ENCODE measurements around the gene SURF2.
"Not testable (repeated sequence)": the region's sequence is repeated elsewhere in the genome, so short reads cannot be mapped to it uniquely, and the experiment has no call there.

The SURF2 gene

DNA sequence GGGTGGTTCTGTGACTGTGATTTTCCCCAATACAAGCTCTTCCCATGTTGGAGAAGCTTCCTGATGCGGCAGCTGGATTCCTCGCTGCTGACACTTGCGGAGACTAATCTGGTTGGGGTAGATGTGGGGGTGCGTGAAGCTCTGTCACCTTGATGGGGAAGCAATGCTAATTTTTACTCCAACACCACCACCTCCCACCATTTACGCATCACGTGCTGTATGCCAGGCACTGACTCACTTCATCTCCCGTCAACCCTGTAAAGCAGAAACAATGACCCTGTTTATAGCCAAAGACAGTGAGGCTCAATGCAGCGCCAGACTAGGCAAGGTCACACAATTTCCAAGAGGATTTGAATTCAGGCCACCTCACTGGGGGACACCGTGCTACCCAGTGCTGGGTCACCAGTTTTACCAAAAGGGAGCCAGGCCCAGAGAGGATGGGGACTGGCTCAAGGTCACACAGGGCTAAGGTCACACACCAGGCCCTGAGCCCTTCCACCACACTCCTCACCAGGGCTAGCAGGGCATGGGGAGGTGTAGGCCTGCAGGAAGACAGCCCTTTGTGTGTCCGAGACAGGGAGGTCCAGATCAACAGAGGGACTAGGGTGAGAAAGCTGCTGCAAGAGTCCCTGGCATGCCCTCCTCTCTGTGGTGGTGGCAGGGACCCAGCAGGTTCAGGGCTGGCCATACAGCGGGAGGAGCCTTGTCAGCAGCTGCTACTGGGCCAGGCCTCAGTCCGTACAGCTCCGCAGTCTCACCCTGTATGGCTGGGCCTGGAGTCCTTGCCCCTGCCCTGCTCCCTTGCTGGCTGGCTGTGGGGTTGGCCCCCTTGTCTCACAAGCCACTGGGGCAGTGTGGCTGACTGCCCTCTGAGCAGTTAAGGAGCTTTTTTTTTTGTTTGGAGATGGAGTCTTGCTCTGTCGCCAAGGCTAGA lies 23.1 kb downstream of the SURF2 start:
- no peak for DNase-seq

DNA sequence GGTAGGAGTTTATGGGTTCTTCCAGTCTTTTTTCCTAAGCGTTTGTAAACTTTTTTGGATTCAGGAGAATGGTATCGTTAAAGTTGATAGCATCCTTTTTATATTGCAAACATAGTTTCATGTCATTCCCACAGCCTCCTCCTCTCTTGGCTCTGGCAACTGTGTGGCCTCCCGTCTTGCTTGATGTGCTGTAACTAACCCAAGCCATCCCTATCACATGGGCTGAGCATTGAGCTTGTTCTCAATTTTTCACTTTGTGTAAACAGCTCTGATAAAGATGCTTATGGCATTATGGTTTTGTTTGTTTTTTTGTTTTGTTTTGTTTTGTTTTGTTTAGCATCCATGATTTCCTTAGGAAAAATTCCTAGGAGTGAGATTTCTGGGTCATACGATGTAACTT lies 24.4 kb downstream of the SURF2 start:
- no peak for DNase-seq

DNA sequence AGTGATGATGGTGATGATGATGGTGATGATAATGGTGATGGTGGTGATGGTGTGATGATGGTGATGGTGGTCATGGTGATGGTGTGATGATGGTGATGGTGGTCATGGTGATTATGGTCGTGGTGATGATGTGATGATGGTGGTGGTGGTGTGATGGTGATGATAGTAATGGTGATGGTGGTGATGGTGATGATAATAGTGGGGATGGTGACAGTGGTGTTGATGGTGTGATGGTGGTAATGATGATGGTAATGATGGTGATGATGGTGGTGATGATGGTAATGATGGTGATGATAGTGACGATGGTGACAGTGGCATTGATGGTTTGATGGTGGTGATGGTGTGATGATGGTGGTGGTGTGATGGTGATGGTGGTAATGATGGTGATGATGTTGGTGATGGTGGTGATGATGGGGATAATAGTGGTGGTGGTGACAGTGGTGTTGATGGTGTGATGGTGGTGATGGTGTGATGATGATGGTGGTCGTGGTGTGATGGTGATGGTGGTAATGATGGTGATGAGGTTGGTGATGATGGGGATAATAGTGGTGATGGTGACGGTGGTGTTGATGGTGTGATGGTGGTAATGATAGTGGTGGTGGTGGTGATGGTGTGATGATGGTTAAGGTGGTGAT lies 26.3 kb downstream of the SURF2 start:
- DNase-seq: no peak

DNA sequence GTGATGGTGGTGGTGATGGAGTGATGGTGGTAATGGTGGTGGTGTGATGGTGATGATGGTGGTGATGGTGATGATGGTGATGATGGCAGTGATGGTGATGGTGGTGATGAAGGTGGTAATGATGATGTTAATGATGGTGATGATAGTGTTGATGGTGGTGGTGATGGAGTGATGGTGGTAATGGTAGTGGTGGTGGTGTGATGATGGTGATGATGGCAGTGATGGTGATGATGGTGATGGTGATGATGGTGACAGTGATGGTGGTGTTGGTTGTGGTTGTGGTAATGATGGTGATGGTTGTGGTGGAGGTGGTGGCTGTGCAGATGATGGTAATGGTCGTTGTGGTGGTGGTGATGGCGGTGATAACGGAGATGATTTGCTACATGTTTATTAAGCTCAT lies 27.1 kb downstream of the SURF2 start:
- DNase-seq: no peak

DNA sequence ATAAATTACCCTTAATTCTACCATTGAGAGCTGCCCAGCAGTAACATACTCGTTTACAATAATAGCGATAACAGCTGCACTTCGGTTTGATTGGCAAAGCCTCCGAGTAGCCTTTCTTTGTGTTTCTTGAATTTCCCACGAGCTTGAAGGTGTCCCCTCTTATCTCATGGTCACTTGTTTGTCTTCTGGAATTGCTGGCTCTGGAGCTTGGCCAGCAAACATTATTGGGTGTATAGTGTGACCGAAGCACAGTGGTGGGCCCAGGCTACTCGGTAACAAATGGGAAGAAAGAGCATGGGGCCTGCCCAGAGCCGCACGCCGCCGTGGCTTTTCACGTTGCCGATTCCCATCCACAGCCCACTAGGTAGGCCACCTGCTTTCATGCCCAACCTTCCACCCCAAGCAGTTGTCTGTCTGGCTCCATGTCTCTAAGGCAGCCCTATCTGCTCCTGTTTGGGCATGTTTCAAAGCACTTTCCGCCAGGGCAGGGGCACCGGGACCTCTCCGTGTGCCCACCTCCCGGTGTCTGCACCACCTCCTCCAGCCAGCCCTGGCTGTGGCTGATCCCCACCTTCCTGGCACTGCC lies 28.5 kb downstream of the SURF2 start:
- DNase-seq: no peak

DNA sequence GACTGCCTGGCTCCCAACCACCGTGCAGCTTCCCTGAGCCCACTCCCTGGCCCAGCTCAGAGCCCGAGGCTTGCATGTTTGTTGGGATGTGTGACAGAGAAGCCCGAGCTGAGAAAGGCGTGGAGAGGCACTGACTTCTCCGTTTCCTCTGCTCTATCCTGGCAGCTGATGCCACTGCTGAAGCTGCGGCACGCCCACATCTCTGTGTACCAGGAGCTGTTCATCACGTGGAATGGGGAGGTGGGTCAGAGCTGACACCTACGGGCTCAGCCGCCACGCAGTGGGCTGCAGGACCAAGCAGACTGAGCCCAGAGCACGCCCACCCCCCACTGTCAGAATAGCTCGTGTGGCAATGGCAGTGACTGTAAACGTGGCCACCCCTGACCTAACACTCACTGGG lies 29.1 kb downstream of the SURF2 start:
- DNase-seq: no peak

DNA sequence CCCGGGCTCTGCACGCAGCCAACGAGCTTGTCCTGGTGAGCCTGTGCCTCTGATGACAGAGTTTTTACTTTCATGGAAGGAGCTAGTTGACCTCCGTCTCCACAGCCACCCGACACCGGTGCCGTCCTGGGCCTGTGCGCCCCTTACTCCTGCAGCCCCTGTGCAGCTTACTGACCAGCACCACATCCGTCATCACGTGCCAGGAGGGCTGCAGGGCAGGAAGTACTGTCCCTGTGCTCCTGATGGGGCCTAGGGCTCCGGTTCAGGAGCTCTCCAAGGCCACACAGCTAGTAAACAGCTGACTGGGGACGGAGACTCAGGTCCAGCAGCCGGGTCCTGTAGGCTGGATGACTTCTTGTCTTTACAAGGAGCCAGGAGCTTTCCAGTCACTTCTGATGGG lies 30.0 kb downstream of the SURF2 start:
- no peak for DNase-seq

DNA sequence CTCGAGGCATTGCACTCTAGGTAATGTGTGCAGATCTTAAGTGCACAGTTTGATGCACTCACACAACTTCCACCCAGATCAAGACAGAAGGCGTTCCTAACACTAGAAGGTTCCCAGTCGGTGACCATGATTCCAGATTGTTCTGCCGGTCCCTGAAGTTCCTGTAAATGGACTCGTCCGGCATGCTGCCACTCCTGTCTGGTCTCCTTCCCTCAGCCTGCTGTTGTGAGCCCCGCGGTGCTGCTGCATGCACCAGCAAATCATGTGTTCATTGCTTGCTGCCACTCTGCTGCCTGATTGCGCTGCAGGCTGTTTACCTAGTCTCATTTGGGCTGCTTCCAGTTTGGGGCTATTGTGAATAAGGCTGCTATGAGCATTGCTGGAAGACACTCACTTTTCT lies 31.3 kb downstream of the SURF2 start:
- DNase-seq: no peak

DNA sequence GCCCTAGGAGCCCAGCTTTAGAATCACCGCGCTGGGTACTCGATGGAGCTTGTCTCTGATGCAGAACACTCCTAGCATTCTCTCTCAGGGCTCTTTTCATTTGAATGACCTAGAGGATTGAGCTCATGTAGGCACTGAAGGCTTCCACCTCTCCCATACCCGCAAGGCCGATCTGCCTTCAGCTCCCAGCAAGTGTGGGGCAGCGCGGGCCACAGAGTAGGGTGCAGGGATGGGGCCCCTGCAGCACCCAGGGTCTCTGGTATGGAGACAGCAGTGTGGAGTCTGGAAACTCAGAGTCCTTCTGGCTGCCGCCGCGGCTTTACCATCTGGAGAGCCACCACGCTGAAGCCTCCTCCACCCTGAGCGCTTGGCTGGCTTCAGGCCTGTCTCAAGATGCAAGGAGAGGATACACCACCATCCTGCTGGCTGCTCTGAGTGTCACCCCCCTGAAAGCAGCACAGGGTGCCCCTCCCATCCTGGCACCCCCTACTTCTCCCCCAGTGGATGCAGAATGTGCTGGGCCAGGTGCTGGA lies 32.7 kb downstream of the SURF2 start:
- DNase-seq: no peak

DNA sequence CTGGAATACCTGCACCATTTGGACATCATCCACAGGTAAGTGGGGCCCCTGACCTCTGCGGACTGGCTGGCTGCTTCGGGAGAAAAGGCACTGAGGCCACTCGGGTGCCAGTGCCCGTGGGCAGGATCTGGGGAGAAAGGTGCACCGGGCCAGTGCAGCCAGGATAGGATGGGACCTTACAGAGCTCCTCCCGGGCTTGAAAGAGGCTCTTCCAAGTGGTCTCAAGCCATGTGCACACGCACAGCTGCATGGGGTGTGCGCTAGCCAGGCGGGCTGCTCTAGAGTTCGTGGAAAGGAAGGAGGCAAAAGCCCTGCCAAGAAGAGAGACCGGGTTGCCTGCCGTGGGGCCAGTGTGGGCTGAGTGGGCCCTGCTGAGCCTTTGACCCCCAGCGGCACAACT lies 33.2 kb downstream of the SURF2 start:
- no peak for DNase-seq

DNA sequence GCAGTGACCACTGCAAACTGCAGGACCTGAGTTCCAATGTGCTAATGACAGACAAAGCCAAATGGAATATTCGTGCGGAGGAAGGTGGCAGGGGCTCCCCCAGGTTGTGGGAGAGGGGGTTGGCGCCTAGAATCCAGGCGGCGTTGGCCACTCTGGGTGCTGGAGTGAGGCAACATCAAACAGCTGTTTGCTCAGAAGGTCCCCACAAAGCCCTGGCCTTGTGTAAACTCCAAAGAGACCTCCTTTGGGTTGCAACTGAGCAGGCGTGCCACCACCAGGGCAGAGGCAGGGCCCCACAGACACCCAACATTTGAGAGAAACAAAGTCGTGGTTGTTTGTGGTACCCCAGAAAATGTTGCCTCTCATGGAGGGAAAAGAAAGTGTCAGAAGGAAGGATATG lies 34.4 kb downstream of the SURF2 start:
- no peak for DNase-seq

DNA sequence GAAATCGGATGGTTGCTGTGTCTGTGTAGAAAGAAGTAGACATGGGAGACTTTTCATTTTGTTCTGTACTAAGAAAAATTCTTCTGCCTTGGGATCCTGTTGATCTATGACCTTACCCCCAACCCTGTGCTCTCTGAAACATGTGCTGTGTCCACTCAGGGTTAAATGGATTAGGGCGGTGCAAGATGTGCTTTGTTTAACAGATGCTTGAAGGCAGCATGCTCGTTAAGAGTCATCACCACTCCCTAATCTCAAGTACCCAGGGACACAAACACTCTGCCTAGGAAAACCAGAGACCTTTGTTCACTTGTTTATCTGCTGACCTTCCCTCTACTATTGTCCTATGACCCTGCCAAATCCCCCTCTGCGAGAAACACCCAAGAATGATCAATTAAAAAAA lies 35.1 kb downstream of the SURF2 start:
- not testable (repeated sequence) for DNase-seq

DNA sequence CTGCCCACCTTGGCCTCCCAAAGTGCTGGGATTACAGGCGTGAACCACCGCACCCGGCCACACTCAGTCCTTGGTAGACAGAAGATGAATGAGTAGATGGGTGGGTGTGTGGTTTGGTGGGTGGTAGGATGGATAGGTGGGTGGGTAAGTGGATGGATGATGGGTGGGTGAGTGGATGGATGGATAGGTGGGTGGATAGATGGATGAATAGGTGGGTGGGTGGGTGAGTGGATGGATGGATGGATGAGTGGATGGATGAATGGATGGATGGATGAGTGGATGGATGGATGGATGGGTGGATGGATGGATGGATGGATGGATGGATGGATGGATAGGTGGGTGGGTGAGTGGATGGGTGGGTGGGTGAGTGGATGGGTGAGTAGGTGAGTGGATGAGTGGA lies 36.0 kb downstream of the SURF2 start:
- not testable (repeated sequence) for DNase-seq

DNA sequence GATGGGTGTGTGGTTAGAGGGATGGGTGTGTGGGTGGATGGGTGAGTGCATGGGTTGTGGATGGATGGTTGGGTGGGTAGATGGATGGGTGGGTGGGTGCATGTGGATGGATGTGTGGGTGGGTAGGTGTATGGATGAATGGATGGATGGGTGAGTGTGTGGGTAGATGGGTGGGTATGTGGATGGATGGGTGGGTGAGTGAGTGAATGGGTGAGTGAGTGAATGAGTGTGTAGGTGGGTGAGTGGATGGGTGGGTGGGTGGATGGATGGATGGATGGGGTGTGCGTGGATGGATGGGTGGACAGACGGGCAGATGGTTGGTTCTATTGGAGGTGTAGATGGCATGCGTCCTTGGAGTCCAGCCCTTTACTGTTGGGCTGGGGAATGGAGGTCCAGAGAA lies 37.0 kb downstream of the SURF2 start:
- DNase-seq: no peak

DNA sequence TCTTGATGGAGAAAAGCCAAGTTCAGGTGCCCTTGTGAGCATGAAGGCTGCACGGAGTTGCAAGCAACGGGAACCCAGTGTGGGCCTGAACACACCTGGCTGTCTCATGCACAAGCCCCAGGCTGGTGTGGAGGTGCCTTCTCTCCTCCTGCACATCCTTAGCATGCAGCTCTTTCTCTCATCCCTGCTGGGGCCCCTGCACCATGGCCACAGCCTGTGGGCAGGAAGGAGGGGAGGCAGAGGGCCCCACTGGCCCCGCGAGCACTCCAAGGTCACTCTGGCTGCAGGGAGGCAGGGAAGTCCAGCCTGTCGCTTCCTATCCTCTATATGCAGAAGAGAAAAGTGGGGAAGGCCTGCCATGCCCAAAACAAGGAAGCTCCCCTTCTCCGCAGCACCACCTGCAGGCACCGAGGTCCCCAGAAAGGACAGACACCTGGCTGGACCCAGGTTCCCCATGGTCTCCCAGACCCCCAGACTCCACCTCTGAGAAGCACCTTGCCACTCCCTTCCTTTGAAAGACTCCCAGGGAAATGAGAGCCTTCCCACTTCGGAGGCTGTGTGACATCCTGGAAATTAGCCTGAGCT lies 38.4 kb downstream of the SURF2 start:
- DNase-seq: no peak

DNA sequence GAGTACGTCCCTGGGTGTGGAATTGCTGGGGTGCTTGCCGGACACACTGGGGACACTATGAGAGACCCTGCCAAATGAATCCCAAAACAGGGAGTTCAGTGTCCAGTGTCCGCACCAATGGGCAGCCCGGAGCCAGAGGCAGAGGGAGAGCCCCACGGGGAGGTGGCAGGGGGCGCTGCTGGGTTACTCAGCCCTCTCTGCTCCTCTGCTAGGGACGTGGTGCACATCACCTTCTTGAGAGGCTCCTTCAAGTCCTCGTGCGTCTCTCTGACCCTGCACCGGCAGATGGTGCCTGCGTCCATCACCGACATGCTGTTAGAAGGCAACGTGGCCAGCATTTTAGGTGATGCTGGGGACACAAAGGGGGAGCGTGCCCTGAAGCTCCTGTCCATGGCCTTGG lies 40.6 kb downstream of the SURF2 start:
- DNase-seq: no peak

DNA sequence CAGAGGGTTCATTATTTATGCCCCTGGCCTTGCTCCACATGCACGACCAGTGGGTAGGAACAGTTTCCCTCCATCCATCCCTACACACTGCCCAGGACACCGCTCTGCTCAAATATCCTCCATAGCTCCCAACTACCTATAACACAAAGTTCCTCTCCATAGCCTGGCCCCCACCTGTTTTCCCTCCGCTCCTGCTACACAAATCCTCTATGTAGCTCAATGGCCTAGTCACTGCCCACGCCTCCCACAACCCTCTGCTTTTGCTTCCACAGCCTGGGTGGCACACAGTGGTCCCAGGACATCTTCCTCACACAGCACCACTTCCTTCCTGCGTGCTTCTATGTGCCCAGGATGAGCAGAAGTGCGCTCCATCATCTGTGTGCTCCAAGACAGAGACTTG lies 41.0 kb downstream of the SURF2 start:
- no peak for DNase-seq

DNA sequence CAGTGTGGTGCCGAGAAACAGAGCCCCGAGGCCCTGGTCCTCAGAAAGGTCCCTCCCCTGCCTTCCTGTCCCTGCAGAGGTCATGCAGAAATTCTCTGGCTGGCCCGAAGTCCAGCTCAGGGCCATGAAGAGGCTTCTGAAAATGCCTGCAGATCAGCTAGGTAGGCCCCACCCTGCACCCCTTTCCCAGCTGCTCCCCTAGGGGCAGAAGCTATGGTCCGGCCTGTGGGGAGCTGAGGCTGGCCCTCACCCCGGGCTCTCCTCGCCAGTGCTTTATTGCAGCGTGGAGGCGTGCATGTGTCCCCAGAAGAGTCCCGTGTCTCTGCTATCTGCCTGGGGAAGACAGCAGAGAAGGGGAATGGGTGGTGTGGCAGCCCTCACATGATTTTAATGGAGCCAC lies 41.5 kb downstream of the SURF2 start:
- DNase-seq: no peak

DNA sequence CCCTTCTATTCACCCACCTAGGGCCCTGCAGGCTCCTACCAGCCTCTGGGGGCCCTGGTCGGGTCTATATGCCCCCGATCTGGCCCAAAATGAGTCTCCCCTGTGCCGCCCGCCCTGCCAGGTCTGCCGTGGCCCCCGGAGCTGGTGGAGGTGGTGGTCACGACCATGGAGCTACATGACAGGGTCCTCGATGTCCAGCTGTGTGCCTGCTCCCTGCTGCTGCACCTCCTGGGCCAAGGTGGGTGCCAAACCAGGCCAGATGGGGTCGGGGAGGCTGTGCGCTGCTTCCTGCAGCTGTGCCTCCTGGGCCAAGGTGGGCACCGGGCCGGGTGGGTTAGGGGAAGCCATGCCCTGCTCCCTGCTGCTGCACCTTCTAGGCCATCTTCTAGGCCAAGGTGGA lies 43.9 kb downstream of the SURF2 start:
- DNase-seq: no peak

DNA sequence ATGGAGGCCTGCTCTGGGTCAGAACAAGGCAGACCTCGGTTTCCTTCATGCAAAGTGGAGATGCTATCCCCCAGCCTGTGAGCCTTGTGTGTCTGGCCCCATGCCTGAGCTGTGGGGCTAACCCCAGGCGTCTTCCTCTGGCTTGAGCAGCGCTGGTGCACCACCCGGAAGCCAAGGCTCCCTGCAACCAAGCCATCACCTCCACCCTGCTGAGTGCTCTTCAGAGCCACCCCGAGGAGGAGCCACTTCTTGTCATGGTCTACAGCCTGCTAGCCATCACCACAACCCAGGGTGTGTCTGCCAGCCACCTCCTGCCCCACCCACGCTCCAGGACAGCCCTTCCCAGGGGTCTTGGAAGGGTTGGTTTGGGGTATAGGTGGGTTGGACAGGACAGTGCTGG lies 45.2 kb downstream of the SURF2 start:
- no peak for DNase-seq

DNA sequence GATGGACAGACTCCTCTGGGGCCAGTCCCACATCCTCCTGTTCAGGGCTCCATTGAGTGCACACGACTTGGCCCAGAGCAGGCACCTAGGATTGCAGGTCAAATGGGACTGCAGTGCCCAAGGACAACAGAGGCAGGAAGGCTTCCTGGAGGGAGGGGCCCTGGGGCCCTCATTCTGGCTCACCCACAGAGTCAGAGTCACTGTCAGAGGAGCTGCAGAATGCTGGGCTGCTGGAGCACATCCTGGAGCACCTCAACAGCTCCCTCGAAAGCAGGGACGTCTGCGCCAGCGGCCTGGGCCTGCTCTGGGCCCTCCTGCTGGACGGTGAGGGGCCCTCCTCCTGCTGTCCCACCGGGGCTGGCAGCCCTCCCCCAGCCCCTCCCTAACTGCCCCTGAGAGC lies 46.3 kb downstream of the SURF2 start:
- DNase-seq: no peak

DNA sequence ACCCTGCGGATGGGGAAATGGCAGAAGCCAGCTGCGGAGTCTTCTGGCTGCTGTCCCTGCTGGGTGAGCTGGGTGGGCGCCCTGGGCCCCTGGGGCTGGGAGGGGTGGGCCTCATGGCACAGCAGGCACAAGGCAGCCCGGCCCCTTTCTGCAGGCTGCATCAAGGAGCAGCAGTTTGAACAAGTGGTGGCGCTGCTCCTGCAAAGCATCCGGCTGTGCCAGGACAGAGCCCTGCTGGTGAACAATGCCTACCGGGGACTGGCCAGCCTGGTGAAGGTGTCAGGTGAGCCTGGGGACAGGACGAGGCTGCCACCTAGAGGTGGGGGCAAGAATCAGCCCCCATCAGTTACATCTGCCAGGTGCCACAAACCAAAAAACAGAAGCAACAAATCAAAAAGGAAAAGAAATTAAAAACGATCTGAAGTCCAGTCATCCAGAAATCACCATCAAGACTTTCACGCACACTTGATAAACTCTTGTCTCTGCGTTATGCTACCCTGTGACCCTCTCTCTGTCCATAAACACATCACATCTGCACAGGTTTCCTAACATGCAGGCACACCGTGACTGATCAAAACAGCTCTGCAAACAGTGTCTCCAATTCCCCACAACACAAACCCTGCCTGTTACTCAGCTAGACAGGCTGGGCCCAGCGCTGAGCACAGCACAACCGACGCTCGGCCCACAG lies 47.6 kb downstream of the SURF2 start:
- DNase-seq: peak; percentile 55

DNA sequence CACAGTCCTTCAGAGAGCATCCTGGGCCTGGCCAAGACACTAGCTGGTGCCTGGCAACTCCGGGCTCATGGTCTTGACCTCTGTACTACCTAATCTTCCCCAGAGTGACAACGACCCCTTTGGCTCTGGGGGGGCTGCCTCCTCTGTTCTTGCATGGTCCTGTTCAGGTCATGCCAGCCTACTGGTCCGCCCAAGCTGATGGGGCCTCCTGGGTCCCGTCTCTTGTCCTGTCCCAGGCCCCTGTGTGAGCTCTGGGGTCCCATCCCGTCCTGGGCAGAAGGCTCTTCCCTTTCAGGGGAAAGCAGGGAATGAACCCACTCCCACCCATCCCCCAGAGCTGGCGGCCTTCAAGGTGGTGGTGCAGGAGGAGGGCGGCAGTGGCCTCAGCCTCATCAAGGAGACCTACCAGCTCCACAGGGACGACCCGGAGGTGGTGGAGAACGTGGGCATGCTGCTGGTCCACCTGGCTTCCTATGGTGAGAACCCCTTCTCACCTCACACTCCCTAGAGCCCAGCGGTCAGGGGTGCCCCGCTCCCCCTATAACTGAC lies 48.2 kb downstream of the SURF2 start:
- no peak for DNase-seq
